Stimulated activated CD8-positive, alpha-beta memory T cell treated with anti-CD3 and anti-CD28 coated beads, Interleukin-2, amount 100 ng/mL, for 1 hour (primary cell): Measurements from ENCODE around the gene WDR76.
"Not testable (repeated sequence)": the region's sequence is repeated elsewhere in the genome, so short reads cannot be mapped to it uniquely, and the experiment has no call there.

Source experiments
- DNase-seq, 2 donors: peaks; one replicate each; pipeline ENCODE4 v3.0.0-alpha.2; 2020; ENCODE audit warnings: low read depth in 2 of 2

The WDR76 gene

GRCh38 chr15:43821505-43821904 is 5.3 kb upstream of the WDR76 start:
- no peak for DNase-seq

DNA sequence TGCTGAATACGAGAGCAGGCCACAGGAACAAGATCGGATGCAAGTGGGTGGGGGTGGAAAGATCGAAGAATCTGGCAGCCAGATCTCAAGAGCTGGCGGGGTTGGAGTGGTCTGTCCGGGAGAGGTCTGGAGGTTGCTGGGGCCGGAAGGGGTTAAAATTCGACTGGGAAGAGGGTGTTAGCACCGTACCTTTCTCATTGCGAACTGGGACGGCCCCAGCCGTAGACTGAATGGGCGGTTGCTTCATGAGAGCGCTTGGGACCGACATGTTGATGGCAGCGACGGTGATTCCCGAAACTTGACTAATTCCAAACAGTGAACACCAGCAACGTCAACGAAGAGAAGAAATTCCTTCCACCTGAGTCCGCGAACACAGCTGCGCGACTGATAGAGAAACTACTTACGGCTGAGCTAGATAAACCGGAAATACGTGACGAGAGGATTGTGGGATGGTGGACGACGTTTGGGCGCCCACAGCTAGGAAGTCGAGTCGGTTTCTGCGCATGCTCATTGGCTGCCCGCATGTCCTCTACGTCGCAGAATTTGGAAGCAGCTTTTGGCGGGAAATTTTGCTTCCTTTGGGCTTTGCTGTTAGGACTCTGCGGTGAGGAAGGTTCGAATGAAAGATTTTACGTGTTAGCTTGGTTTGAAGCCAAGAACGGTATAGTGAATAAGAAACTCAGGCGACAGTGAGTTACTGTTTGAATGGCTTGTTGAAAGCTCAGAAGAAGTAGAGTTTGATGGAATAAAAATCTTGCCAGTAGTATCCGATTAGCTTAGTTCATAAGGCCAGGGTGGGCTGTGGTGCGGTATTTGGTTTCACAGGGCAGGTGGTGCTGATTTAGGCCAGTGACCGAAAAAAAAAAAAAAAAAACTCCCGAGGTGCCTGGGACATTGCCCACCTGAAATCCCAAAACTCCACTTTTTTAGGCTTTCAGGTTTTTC is 2.2 kb upstream of the WDR76 start, which contains the start of gene MFAP1:
Gene MFAP1, minus strand, starts transcription at position 389 of the 945 bp plus-strand sequence. Its CDS starts 121 bp downstream, at position 268.
- DNase-seq = peak; percentile 85 to 87

- not testable (repeated sequence) for DNase-seq
Observed at GRCh38 chr15:43825305-43825704, 1.5 kb upstream of the WDR76 start.

DNA sequence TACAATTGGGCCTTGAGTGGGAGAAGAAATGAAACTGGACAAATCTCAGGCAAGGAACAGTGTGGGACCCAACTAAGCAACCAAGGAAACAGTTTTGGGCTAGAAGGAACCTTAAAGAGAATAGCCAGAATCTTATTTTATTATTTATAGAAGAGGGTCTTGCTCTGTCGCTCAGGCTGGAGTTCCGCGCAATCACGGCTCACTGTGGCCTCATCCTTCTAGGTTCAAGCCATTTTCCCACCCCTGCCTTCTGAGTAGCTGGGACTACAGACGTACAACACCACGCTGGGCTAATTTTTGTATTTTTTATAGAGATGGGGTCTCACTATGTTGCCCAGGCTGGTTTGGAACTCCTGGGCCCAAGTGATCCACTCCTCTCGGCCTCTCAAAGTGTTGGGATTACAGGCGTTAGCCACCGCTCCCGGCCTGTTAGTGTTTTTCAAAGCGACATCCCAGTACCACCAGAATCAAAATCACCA is 734 bp upstream of the WDR76 start:
- no peak for DNase-seq

DNA sequence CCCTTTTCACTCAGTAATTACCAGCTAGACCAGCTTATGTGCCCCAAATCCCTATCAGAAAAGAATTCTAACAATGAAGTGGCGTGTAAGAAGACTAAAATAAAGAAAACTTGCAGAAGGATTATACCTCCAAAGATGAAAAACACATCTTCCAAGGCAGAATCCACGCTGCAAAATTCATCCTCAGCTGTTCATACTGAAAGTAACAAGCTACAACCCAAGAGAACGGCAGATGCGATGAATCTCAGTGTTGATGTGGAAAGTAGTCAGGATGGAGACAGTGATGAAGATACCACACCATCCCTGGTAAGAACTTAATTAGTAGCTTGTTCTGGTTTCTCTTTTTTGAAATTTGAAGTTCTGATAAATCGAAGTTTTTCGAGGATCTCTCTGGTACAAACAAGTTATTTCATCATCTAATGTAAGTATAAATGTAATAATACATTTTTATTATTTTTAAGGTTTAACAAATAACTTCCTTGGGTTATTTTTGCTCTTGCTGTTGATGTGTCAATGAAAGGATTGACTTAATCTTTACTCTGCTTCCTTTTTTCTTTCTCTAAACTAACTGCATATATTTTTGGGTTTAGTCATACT is 1.4 kb downstream of the WDR76 start:
- DNase-seq = no peak

GRCh38 chr15:43829951-43830540 is 3.2 kb downstream of the WDR76 start:
- DNase-seq = not testable (repeated sequence)

DNA sequence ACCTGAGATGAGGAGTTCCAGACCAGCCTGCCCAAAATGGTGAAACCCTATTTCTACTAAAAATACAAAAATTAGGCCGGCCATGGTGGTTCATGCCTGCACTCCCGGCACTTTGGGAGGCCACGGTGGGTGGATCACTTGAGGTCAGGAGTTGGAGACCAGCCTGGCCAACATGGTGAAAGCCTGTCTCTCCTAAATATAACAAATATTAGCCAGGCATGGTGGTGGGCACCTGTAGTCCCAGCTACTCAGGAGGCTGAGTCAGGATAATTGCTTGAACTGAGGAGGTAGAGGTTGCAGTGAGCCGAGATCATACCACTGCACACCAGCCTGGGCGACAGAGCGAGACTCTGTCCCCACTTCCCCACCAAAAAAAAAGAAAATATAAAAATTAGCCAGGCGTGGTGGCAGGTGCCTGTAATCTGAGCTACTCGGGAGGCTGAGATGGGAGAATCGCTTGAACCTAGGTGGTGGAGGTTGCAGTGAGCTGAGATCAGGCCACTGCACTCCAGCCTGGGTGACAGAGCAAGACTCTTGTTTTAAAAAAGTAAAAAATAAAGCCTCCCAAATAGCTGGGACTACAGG is 4.0 kb downstream of the WDR76 start:
- not testable (repeated sequence) for DNase-seq

- not testable (repeated sequence) for DNase-seq
Observed at GRCh38 chr15:43831519-43832052, 4.8 kb downstream of the WDR76 start.

DNA sequence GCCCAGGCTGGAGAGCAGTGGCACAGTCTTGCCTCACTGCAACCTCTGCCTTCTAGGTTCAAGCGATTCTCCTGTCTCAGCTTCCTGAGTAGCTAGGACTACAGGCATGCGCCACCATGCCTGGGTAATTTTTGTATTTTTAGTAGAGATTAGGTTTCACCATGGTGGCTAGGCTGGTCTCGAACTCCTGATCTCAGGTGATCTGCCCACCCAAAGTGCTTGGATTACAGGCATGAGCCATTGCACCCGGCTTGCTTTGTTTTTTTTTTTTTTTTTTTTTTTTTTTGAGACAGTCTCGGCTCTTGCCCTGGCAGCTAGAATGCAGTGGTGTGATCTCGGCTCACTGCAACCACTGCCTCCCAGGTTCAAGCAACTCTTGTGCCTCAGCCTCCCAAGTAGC is 5.7 kb downstream of the WDR76 start:
- DNase-seq = not testable (repeated sequence)

DNA sequence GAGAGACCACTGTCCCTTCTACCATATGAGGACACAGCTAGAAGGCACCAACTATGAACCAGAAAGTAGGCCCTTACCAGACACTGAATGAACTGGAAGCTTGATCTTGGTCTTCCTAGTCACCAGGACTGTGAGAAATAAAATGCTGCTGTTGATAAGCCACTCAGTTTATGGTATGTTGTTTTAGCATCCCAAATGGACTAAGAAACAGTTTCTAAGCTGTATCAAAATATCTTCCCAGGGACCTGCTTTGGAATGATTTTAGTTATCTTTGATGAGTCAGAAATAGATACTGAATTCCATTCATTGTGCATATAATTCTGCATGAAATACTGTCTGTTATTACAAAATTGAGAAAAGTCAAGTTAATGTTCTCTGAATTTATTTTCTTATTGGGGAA is 18.6 kb downstream of the WDR76 start:
- no peak for DNase-seq

DNA sequence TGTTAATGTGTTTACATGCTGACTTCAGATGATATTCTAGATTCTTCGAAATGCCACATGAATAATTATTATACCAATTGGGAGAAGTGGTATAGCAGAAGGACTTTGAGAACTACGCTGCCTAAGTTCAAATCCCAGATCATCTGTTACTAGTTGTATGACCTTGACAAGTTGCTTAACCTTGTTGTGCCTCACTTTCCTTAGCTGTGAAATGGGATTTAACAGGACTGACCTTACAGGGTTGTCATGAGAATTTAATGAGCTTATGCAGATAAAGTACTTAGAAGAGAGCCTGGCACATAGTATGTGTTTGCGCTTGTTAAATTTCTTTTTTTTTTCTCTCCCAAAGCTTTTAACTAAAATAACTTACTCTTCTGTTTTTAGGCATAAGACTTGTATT is 24.4 kb downstream of the WDR76 start:
- no peak for DNase-seq

- DNase-seq = no peak
Observed at GRCh38 chr15:43852607-43853006, 25.8 kb downstream of the WDR76 start.

- no peak for DNase-seq
Observed at GRCh38 chr15:43854801-43855200, 28.0 kb downstream of the WDR76 start.

GRCh38 chr15:43859546-43859945 is 32.7 kb downstream of the WDR76 start:
- DNase-seq = no peak

DNA sequence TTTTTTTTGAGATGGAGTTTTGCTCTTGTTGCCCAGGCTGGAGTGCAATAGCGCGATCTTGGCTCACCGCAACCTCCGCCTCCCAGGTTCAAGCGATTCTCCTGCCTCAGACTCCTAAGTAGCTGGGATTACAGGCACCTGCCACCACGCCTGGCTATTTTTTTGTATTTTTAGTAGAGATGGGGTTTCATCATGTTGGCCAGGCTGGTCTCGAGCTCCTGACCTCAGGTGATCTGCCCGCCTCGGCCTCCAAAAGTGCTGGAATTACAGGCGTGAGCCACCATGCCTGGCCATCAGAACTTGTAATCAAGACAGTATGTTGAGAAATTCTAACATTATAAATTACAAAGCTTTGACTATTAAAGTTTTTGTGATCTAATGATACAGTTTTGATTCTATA is 39.8 kb downstream of the WDR76 start:
- DNase-seq = not testable (repeated sequence)

- no peak for DNase-seq
Observed at GRCh38 chr15:43867096-43867495, 40.3 kb downstream of the WDR76 start.

GRCh38 chr15:43868406-43868805 is 41.6 kb downstream of the WDR76 start:
- no peak for DNase-seq

- no peak for DNase-seq
Observed at GRCh38 chr15:43871835-43872234, 45.0 kb downstream of the WDR76 start.

- no peak for DNase-seq
Observed at GRCh38 chr15:43872416-43873020, 45.7 kb downstream of the WDR76 start.

DNA sequence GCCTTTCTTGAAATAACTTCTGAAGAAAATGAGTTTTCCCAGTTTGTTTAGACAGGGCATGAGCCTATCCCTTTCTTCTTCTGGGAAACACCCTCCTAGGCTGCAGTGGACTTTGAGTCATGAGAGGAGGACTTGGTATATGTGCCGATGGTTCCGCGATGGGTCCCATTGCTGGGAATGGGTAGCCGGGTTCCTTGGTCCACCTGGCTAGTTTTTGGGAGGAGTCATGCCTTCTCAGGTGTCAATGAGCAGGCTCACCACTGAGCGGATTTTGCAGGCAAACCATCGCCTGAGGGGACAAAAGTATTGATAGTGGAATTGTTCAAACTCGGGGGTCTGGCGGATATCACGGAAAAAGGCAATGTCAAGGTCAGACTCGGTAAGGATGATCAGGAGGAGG is 46.8 kb downstream of the WDR76 start:
- no peak for DNase-seq

DNA sequence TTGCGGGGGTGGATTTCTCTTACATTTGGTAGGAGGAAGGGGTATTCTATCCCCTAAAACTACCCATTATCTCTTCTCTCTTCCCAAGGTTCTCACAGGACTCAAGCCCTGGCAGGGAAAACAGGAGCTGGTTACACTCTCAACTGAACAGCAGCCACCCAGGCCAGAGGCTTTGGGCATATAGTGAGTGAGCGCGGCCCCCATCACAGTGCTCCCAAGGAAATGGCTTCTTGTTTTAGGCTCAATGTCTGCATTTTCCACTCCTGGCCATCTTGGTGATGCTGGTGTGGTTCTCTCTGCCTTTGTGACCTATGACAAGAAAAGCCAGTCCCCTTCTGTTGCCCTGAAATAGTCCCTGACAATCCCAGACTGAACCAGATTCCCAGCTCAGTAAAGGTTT is 50.1 kb downstream of the WDR76 start:
- DNase-seq = no peak
